T follicular helper cell (primary cell): Measurements from ENCODE around the gene PDXDC1.
"Not testable (repeated sequence)": the region's sequence is repeated elsewhere in the genome, so short reads cannot be mapped to it uniquely, and the experiment has no call there.

Experiments
- DNase-seq: peaks from one replicate; pipeline ENCODE4 v3.0.0-alpha.2; 2020; ENCODE audit warnings: low read depth

Gene PDXDC1

GRCh38 chr16:14971621-14972228 is 3.1 kb upstream of the PDXDC1 start:
- DNase-seq = not testable (repeated sequence)

- not testable (repeated sequence) for DNase-seq
Observed at GRCh38 chr16:14973785-14974322, 972 bp upstream of the PDXDC1 start.

- not testable (repeated sequence) for DNase-seq
Observed at GRCh38 chr16:14974331-14974655, 533 bp upstream of the PDXDC1 start.

- DNase-seq = peak; percentile 64
Observed at GRCh38 chr16:14975418-14976194, 780 bp downstream of the PDXDC1 start.

- DNase-seq = not testable (repeated sequence)
Observed at GRCh38 chr16:14976971-14977736, 2.3 kb downstream of the PDXDC1 start.

GRCh38 chr16:14978281-14978680 is 3.5 kb downstream of the PDXDC1 start:
- not testable (repeated sequence) for DNase-seq

GRCh38 chr16:14978908-14979307 is 4.1 kb downstream of the PDXDC1 start:
- not testable (repeated sequence) for DNase-seq

- DNase-seq = not testable (repeated sequence)
Observed at GRCh38 chr16:14981234-14981633, 6.4 kb downstream of the PDXDC1 start.

GRCh38 chr16:14982521-14982920 is 7.7 kb downstream of the PDXDC1 start:
- not testable (repeated sequence) for DNase-seq

GRCh38 chr16:14988092-14988491 is 13.3 kb downstream of the PDXDC1 start:
- not testable (repeated sequence) for DNase-seq

GRCh38 chr16:14988661-14989191 is 13.9 kb downstream of the PDXDC1 start:
- DNase-seq = not testable (repeated sequence)

GRCh38 chr16:14989291-14990281 is 14.8 kb downstream of the PDXDC1 start:
- not testable (repeated sequence) for DNase-seq

- DNase-seq = not testable (repeated sequence)
Observed at GRCh38 chr16:14993277-14994151, 18.7 kb downstream of the PDXDC1 start.

- not testable (repeated sequence) for DNase-seq
Observed at GRCh38 chr16:14996702-14997101, 21.9 kb downstream of the PDXDC1 start.

GRCh38 chr16:14998300-14998699 is 23.5 kb downstream of the PDXDC1 start:
- not testable (repeated sequence) for DNase-seq

- DNase-seq = not testable (repeated sequence)
Observed at GRCh38 chr16:14999845-15000244, 25.0 kb downstream of the PDXDC1 start.

GRCh38 chr16:15002448-15002847 is 27.6 kb downstream of the PDXDC1 start:
- DNase-seq = not testable (repeated sequence)

GRCh38 chr16:15005357-15006132 is 30.7 kb downstream of the PDXDC1 start:
- not testable (repeated sequence) for DNase-seq

- not testable (repeated sequence) for DNase-seq
Observed at GRCh38 chr16:15008647-15009046, 33.8 kb downstream of the PDXDC1 start.
